Measurements from ENCODE around the gene ATP8A1. TPM values are rescaled to one million over a fixed set of nuclear protein-coding genes. Genes with fewer than 3 reads are reported as not detected.

ATP8A1 gene
- total RNA-seq, 4 donors from 2014 or later, result 21.3 to 34.7 (median 25.9) TPM

GRCh38 chr4:42625329-42625728 is 31.6 kb downstream of the ATP8A1 start:
- H3K27me3 ChIP-seq, result no peaks in the 10 kb centered on the region
- intact Hi-C loops (cut with DNase I; ENCODE audit: low total_unique reads), result no loop called here
- H3K27ac ChIP-seq, result no peak overlapping the region
- no peak for DNase-seq
- no peaks in the 10 kb centered on the region for H3K4me1 ChIP-seq
- no peak overlapping the region for H3K4me3 ChIP-seq
- no peaks in the 10 kb centered on the region for H3K9me3 ChIP-seq
- TF ChIP-seq, protein P1, sequence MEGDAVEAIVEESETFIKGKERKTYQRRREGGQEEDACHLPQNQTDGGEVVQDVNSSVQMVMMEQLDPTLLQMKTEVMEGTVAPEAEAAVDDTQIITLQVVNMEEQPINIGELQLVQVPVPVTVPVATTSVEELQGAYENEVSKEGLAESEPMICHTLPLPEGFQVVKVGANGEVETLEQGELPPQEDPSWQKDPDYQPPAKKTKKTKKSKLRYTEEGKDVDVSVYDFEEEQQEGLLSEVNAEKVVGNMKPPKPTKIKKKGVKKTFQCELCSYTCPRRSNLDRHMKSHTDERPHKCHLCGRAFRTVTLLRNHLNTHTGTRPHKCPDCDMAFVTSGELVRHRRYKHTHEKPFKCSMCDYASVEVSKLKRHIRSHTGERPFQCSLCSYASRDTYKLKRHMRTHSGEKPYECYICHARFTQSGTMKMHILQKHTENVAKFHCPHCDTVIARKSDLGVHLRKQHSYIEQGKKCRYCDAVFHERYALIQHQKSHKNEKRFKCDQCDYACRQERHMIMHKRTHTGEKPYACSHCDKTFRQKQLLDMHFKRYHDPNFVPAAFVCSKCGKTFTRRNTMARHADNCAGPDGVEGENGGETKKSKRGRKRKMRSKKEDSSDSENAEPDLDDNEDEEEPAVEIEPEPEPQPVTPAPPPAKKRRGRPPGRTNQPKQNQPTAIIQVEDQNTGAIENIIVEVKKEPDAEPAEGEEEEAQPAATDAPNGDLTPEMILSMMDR (IDR thresholded peaks at IDR 0.05), result no peak
- TF ChIP-seq POLR2A (IDR thresholded peaks at IDR 0.05), result no peak
- H3K36me3 ChIP-seq, result no peaks in the 10 kb centered on the region

DNA sequence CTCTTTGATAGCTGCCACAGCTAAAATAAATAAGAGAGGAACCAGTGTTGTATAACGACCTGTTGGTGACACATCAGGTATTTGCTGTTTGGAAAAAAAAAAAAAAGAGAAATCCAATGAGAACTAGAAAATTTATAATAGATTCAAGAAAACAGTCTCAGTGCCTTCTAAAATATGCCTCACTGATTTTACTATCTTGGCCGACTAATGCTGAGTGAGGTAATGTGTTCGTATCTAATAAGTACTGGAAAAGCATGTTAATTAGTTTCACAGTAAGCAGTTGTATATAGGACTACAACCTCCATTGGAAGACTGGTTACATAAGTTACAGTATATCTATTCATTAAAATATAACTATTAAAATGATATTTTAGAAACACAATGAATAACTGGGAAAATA is 32.4 kb downstream of the ATP8A1 start:
- Histone ChIP-seq H3K4me3 (no peak overlapping the region), H3K4me1 (no peaks in the 10 kb centered on the region), H3K9me3 (no peaks in the 10 kb centered on the region), H3K27ac (no peak overlapping the region), H3K27me3 (no peaks in the 10 kb centered on the region), H3K36me3 (no peaks in the 10 kb centered on the region)
- TF ChIP-seq POLR2A (IDR thresholded peaks at IDR 0.05), result no peak
- TF ChIP-seq, protein P1 (IDR thresholded peaks at IDR 0.05), result no peak
- intact Hi-C loops (cut with DNase I; ENCODE audit: low total_unique reads), result no loop called here
- no peak for DNase-seq

GRCh38 chr4:42618023-42618422 is 38.9 kb downstream of the ATP8A1 start:
- no peaks in the 10 kb centered on the region for H3K36me3 ChIP-seq
- H3K27ac ChIP-seq, result no peak overlapping the region
- DNase-seq, result no peak
- TF ChIP-seq, protein P1 (IDR thresholded peaks at IDR 0.05), result no peak
- TF ChIP-seq POLR2A (IDR thresholded peaks at IDR 0.05), result no peak
- intact Hi-C loops (cut with DNase I; ENCODE audit: low total_unique reads), result no loop called here
- no peaks in the 10 kb centered on the region for H3K27me3 ChIP-seq
- H3K4me3 ChIP-seq, result no peak overlapping the region
- H3K9me3 ChIP-seq, result no peaks in the 10 kb centered on the region
- no peaks in the 10 kb centered on the region for H3K4me1 ChIP-seq

GRCh38 chr4:42617030-42617429 is 39.9 kb downstream of the ATP8A1 start:
- intact Hi-C loops (cut with DNase I; ENCODE audit: low total_unique reads), result no loop called here
- H3K27ac ChIP-seq, result no peak overlapping the region
- no peak for DNase-seq
- no peaks in the 10 kb centered on the region for H3K27me3 ChIP-seq
- H3K36me3 ChIP-seq, result no peaks in the 10 kb centered on the region
- no peak for TF ChIP-seq POLR2A (IDR thresholded peaks at IDR 0.05)
- TF ChIP-seq, protein P1 (IDR thresholded peaks at IDR 0.05), result no peak
- H3K4me3 ChIP-seq, result no peak overlapping the region
- no peaks in the 10 kb centered on the region for H3K9me3 ChIP-seq
- no peaks in the 10 kb centered on the region for H3K4me1 ChIP-seq

- Histone ChIP-seq H3K27me3 (no peaks in the 10 kb centered on the region), H3K36me3 (no peaks in the 10 kb centered on the region), H3K4me3 (no peak overlapping the region), H3K27ac (no peak overlapping the region), H3K9me3 (no peaks in the 10 kb centered on the region), H3K4me1 (no peaks in the 10 kb centered on the region)
- TF ChIP-seq, protein P1 (IDR thresholded peaks at IDR 0.05), result no peak
- no peak for TF ChIP-seq POLR2A (IDR thresholded peaks at IDR 0.05)
- intact Hi-C loops (cut with DNase I; ENCODE audit: low total_unique reads), result no loop called here
- no peak for DNase-seq
These were observed 40.3 kb downstream of the ATP8A1 start for GRCh38 chr4:42616572-42616971.
